ENCODE measurements around the gene RAD51B.

Gene RAD51B

GRCh38 chr14:68594737-68595380 is 775.3 kb downstream of the RAD51B start:
- no peak for DNase-seq (ENCODE audit: low read depth)

- no peak for DNase-seq (ENCODE audit: low read depth)
These were observed 776.6 kb downstream of the RAD51B start for GRCh38 chr14:68596211-68596610.

GRCh38 chr14:68596701-68597100 is 777.1 kb downstream of the RAD51B start:
- no peak for DNase-seq (ENCODE audit: low read depth)

- DNase-seq (ENCODE audit: low read depth) = no peak
These were observed 778.5 kb downstream of the RAD51B start for GRCh38 chr14:68598089-68598488.

GRCh38 chr14:68598621-68599447 is 779.3 kb downstream of the RAD51B start:
- peak; percentile 94 for DNase-seq (ENCODE audit: low read depth)

- DNase-seq (ENCODE audit: low read depth) = no peak
These were observed 780.5 kb downstream of the RAD51B start for GRCh38 chr14:68599896-68600610.

GRCh38 chr14:68602507-68602906 is 782.9 kb downstream of the RAD51B start:
- DNase-seq (ENCODE audit: low read depth) = no peak

- DNase-seq (ENCODE audit: low read depth) = no peak
These were observed 784.2 kb downstream of the RAD51B start for GRCh38 chr14:68603533-68604360.

GRCh38 chr14:68604361-68604730 is 784.8 kb downstream of the RAD51B start:
- no peak for DNase-seq (ENCODE audit: low read depth)

GRCh38 chr14:68604822-68605221 is 785.2 kb downstream of the RAD51B start:
- no peak for DNase-seq (ENCODE audit: low read depth)

- no peak for DNase-seq (ENCODE audit: low read depth)
These were observed 786.6 kb downstream of the RAD51B start for GRCh38 chr14:68606176-68606575.

- DNase-seq (ENCODE audit: low read depth) = no peak
These were observed 787.1 kb downstream of the RAD51B start for GRCh38 chr14:68606644-68607043.

GRCh38 chr14:68607081-68607866 is 787.7 kb downstream of the RAD51B start:
- no peak for DNase-seq (ENCODE audit: low read depth)

- no peak for DNase-seq (ENCODE audit: low read depth)
These were observed 788.4 kb downstream of the RAD51B start for GRCh38 chr14:68607867-68608573.

GRCh38 chr14:68608574-68608962 is 789.0 kb downstream of the RAD51B start:
- DNase-seq (ENCODE audit: low read depth) = no peak

GRCh38 chr14:68609012-68609411 is 789.4 kb downstream of the RAD51B start:
- no peak for DNase-seq (ENCODE audit: low read depth)

GRCh38 chr14:68610251-68610793 is 790.7 kb downstream of the RAD51B start:
- DNase-seq (ENCODE audit: low read depth) = no peak

GRCh38 chr14:68611599-68611998 is 792.0 kb downstream of the RAD51B start:
- DNase-seq (ENCODE audit: low read depth) = no peak

- DNase-seq (ENCODE audit: low read depth) = no peak
These were observed 792.5 kb downstream of the RAD51B start for GRCh38 chr14:68612049-68612448.

- peak; percentile 29 for DNase-seq (ENCODE audit: low read depth)
These were observed 796.8 kb downstream of the RAD51B start for GRCh38 chr14:68616221-68616902.
